ENCODE results near the gene ZFYVE28. TPM values are rescaled to one million over a fixed set of nuclear protein-coding genes. Genes with fewer than 3 reads are reported as not detected.

The ZFYVE28 gene
- total and polyA plus RNA-seq, 8 donors, result 4.9 to 88.8 (median 7.3) TPM

DNA sequence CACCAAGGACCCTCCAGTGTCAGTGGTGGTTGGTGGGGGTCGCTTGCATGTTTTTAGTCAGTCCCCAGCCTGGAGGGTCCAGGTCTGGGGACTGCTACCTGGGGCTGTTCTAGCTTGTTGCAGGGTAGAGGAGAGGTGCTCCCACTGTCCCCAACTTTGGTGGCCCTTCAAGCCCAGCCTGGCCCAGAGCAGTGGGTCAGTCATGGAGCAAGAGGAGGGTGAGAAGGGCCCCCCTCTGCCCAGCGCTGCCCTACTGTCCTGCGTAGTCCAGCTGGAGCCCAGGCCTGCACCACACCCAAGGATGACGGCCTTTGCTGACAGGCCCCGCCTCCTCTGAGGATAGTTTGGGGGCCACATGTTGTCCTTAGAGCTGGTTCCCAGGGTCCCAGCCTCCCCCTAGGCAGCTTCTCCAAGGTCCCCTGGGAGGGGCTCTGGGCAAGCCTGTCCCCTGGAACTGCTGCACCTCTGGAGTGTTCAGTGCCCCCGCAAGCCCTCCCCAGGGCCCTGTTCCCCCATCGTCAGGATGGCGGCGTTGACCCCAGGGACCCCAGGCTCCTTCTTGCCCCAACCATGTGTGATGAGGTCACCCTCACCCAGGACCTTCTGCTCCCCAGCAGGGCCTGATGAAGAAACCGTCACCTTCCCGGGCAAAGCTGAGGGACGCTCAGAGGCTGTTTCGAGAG lies 7.1 kb upstream of the ZFYVE28 start:
- no peaks in the 10 kb centered on the region for H3K36me3 ChIP-seq
- intact Hi-C loops (cut with DNase I; ENCODE audit: low total_unique reads), result no loop called here
- H3K27ac ChIP-seq, result no peak overlapping the region
- peaks cover 0 to 49% (median 0%) of the 10 kb centered on the region in 3 donors for H3K27me3 ChIP-seq
- H3K4me1 ChIP-seq, result no peaks in the 10 kb centered on the region
- DNase-seq, result no peak
- TF ChIP-seq EP300 (IDR thresholded peaks at IDR 0.05), result no peak
- TF ChIP-seq, protein P1, sequence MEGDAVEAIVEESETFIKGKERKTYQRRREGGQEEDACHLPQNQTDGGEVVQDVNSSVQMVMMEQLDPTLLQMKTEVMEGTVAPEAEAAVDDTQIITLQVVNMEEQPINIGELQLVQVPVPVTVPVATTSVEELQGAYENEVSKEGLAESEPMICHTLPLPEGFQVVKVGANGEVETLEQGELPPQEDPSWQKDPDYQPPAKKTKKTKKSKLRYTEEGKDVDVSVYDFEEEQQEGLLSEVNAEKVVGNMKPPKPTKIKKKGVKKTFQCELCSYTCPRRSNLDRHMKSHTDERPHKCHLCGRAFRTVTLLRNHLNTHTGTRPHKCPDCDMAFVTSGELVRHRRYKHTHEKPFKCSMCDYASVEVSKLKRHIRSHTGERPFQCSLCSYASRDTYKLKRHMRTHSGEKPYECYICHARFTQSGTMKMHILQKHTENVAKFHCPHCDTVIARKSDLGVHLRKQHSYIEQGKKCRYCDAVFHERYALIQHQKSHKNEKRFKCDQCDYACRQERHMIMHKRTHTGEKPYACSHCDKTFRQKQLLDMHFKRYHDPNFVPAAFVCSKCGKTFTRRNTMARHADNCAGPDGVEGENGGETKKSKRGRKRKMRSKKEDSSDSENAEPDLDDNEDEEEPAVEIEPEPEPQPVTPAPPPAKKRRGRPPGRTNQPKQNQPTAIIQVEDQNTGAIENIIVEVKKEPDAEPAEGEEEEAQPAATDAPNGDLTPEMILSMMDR (IDR thresholded peaks at IDR 0.05), result no peak
- TF ChIP-seq POLR2AphosphoS5 (IDR thresholded peaks at IDR 0.05), result no peak
- TF ChIP-seq POLR2A (IDR thresholded peaks at IDR 0.05), result no peak
- no peak overlapping the region for H3K4me3 ChIP-seq
- no peaks in the 10 kb centered on the region for H3K9me3 ChIP-seq
- 77 to 94% (median 92%) methylated on average over 5 to 13 of the region's 13 CpGs for WGBS, 5 donors

DNA sequence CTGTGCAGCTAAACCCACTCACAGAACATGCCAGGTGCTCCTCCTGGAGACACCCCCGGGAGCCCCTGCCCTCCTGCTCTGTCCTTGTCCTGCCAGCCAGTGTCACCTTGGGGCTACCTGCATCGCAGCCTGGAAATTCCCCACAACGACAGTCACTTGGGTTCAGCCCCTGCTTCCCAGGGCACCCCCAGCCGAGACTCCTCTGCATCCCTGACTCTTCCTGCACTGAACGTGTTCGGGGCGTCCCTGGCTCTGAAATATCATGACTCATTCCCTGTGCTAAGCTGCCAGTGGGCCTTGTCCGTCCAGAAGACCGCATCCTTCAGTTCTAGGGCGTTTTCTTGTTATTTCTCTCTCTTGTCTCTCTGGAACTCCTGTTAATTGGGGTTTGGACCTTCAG lies 6.1 kb upstream of the ZFYVE28 start:
- H3K36me3 ChIP-seq, result no peaks in the 10 kb centered on the region
- peaks cover 0 to 58% (median 0%) of the 10 kb centered on the region in 3 donors for H3K27me3 ChIP-seq
- no peak for TF ChIP-seq POLR2AphosphoS5 (IDR thresholded peaks at IDR 0.05)
- TF ChIP-seq, protein P1 (IDR thresholded peaks at IDR 0.05), result no peak
- TF ChIP-seq EP300 (IDR thresholded peaks at IDR 0.05), result no peak
- TF ChIP-seq POLR2A (IDR thresholded peaks at IDR 0.05), result no peak
- intact Hi-C loops (cut with DNase I; ENCODE audit: low total_unique reads), result no loop called here
- no peak overlapping the region for H3K4me3 ChIP-seq
- DNase-seq, result no peak
- H3K27ac ChIP-seq, result no peak overlapping the region
- 72 to 81% (median 78%) methylated on average over 10 of the region's 10 CpGs for WGBS, 5 donors
- no peaks in the 10 kb centered on the region for H3K9me3 ChIP-seq
- peaks cover under 1 to 3% (median 2%) of the 10 kb centered on the region in 4 donors for H3K4me1 ChIP-seq

DNA sequence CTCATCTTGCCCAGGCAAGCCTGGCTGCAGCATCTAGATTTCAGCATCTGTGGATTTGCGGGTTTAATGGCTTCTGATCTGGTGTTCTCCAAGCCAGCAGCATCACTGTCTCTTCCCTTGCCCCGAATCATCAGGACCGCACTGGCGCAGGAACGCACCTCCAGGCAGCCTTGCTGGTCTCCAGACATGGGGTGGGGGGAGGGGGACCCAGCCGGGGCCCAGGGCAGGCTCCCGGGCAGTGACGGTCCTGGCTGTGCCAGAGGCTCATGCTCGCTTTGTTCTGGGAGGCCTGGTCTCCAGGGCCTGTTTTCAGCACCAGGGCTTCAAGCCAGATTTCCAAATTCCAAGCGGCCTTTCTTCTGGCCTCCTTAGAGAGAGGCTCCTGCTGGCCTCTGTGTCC lies 5.2 kb upstream of the ZFYVE28 start:
- Histone ChIP-seq H3K4me1 (peaks cover 7 to 12% (median 11%) of the 10 kb centered on the region in 4 donors), H3K36me3 (no peaks in the 10 kb centered on the region), H3K27me3 (peaks cover 0 to 63% (median 0%) of the 10 kb centered on the region in 3 donors), H3K4me3 (no peak overlapping the region), H3K27ac (no peak overlapping the region), H3K9me3 (no peaks in the 10 kb centered on the region)
- TF ChIP-seq POLR2AphosphoS5 (IDR thresholded peaks at IDR 0.05) (no peak), EP300 (IDR thresholded peaks at IDR 0.05) (no peak), POLR2A (IDR thresholded peaks at IDR 0.05) (no peak)
- TF ChIP-seq, protein P1 (IDR thresholded peaks at IDR 0.05), result no peak
- intact Hi-C loops (cut with DNase I; ENCODE audit: low total_unique reads), result no loop called here
- no peak for DNase-seq
- 70 to 94% (median 85%) methylated on average over 1 to 10 of the region's 10 CpGs for WGBS, 5 donors

DNA sequence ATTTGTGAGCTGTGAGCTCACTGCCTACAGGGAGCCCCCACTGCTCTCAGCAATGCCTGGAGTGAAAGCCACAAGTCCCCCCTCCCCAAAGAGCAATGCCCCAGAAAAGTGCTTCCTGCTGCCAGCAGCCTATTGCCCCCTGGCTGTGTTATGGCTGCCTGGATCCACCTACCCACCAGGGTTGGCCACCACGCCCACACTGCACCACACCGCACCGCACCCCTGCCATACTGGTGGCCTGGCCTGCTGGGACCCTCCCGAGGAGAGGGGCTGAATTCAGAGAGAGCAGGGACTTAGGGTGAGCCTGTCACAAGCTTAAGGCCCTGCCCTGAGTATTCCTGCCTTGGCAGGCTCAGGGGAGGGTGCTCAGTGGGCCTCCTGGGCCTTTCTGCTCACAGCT lies 4.6 kb upstream of the ZFYVE28 start:
- Histone ChIP-seq H3K27ac (no peak overlapping the region), H3K4me3 (no peak overlapping the region), H3K4me1 (peaks cover 7 to 13% (median 12%) of the 10 kb centered on the region in 4 donors), H3K9me3 (no peaks in the 10 kb centered on the region), H3K36me3 (no peaks in the 10 kb centered on the region), H3K27me3 (peaks cover 0 to 67% (median 0%) of the 10 kb centered on the region in 3 donors)
- TF ChIP-seq, protein P1 (IDR thresholded peaks at IDR 0.05), result no peak
- no peak for TF ChIP-seq POLR2A (IDR thresholded peaks at IDR 0.05)
- TF ChIP-seq POLR2AphosphoS5 (IDR thresholded peaks at IDR 0.05), result no peak
- no peak for TF ChIP-seq EP300 (IDR thresholded peaks at IDR 0.05)
- WGBS, 5 donors, result 75 to 86% (median 80%) methylated on average over 4 of the region's 4 CpGs
- intact Hi-C loops (cut with DNase I; ENCODE audit: low total_unique reads), result no loop called here
- DNase-seq, result no peak

Measured in stomach (tissue), 9 donors.